ENCODE results near the gene EMSY.

EMSY gene

GRCh38 chr11:76455331-76455730, 10.5 kb downstream of the EMSY start:
- peak; percentile 68 for DNase-seq (ENCODE audit: low spot score)

GRCh38 chr11:76455931-76456330, 11.1 kb downstream of the EMSY start:
- DNase-seq (ENCODE audit: low spot score): no peak

DNA sequence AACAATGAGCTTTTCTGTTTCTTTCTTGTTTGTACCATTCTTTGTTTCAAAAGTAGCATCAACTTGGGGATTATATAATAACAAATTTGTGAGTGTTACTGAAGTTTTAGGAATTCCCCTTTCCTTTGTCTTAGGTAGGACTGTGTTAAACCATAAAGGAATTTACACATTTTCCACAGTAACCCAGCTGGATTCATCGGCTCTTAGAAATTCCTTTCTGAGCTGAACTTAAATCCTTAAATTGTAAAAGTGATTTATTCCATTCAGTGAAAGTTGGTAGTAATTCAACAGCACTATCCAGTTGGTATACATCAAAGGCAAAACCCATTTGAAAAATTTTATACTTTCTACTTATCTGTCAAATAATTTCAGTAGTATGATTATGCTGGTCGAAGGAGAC, 11.8 kb downstream of the EMSY start:
- DNase-seq (ENCODE audit: low spot score): no peak

DNA sequence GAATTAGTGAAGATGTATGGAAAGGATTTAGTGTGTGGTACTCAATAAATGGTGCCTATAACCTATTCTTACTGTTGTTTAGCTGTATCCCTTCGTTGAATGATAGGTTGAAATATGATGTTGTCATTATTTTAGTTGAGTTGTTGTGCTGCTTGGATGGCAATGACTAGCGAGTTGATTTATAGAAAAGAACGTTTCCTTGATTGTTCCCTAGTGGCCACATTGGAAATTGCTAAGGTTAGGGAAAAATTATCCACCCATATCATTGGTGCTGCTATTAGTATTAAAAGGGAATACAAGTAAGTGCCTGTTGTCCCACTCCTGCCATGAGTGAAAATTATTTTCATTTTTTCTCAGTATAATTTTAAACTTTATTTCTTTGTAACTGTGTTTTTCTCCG, 14.5 kb downstream of the EMSY start:
- DNase-seq (ENCODE audit: low spot score): peak; percentile 29

DNA sequence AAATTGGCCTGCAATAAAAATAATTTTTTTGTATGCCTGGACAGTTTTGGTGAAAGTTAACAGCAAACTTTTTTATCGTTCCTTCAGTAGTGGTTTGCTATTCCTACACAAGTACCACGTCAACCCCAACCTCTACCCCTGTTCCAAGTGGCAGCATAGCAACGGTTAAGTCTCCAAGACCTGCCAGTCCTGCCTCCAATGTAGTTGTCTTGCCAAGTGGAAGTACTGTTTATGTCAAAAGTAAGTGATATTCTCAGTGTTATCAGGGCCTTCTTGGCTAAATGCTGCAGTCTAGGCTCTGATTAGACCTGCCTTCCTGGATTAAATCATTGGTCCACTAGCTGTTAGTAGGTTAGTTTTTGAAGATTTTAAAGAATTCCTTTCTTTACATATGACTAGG, 15.0 kb downstream of the EMSY start:
- no peak for DNase-seq (ENCODE audit: low spot score)

- no peak for DNase-seq (ENCODE audit: low spot score)
These were observed 17.5 kb downstream of the EMSY start for GRCh38 chr11:76462317-76462716.

DNA sequence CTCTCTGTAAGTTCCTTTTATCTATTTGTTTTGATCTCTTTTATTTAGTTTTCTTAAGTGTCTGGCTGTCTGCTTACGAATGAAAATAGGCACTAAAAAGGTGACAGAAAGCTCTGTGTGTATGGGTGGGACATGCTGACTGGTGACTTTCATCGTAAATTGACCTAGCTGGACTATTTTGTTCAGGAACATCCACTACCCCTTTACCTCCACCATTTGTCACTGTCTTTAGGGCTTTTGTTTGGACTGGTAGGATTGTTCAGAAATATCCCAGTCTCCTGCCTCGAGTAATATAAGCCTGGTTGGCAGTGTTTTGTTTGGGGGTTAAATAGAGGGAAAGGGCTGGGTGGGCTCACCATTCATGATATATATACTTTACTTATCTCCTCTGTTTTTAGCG, 20.9 kb downstream of the EMSY start:
- DNase-seq (ENCODE audit: low spot score): no peak

DNA sequence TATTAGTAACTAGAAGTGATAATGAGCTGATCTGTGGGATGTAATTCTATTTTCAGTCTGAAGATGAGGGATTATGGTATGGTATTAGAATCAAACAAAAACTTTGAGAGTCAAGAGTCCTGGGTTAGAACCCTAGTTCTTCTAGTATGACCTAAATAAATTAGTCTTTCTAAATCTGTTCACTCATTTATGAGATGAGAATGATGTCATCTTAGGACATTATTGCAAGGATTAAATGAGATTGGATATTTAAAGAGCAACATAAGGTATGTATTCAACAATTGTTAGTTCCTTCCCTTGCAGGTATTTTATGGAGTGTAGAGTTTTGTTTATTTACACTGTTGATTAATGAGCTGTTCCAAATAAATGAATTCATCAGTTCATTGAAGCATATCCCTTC, 21.8 kb downstream of the EMSY start:
- DNase-seq (ENCODE audit: low spot score): no peak

DNA sequence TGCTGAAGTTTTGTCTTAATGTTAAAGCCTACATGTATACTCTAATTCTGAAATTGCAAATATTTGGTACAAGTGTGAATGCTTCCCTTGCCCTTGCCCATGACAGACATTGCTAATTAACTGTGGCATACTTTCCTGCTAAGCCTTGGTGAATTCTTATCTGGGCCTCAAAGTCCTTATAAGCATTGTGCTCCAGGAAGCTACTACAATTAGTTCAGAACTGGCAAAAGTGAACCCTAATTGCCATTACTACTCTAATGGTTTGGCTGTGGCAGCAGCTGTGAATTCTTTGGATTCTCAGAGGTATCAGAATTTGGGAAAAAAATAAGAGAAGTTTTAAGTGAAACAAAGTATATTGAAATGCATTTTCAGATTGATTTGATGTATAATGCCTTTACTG, 24.3 kb downstream of the EMSY start:
- no peak for DNase-seq (ENCODE audit: low spot score)

DNA sequence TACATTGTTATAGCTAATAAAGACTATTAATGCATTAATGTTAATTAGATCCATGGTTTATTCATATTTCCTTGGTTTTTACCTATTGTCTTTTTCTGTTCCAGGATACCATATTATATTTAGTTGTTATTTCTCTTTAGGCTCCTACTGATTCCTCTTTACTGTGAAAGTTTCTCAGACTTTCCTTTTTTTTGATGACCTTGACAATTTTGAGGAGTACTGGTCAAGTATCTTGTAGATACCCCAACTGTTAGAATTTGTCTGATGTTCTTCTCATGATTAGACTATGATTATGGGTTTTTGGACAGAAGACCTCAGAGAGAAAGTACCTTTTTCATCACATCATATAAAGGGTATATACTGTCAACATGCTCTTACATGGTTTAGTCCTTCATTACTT, 26.6 kb downstream of the EMSY start:
- DNase-seq (ENCODE audit: low spot score): no peak

- no peak for DNase-seq (ENCODE audit: low spot score)
These were observed 35.4 kb downstream of the EMSY start for GRCh38 chr11:76480241-76480640.

GRCh38 chr11:76491644-76492043, 46.8 kb downstream of the EMSY start:
- DNase-seq (ENCODE audit: low spot score): no peak

- no peak for DNase-seq (ENCODE audit: low spot score)
These were observed 48.2 kb downstream of the EMSY start for GRCh38 chr11:76493040-76493439.

DNA sequence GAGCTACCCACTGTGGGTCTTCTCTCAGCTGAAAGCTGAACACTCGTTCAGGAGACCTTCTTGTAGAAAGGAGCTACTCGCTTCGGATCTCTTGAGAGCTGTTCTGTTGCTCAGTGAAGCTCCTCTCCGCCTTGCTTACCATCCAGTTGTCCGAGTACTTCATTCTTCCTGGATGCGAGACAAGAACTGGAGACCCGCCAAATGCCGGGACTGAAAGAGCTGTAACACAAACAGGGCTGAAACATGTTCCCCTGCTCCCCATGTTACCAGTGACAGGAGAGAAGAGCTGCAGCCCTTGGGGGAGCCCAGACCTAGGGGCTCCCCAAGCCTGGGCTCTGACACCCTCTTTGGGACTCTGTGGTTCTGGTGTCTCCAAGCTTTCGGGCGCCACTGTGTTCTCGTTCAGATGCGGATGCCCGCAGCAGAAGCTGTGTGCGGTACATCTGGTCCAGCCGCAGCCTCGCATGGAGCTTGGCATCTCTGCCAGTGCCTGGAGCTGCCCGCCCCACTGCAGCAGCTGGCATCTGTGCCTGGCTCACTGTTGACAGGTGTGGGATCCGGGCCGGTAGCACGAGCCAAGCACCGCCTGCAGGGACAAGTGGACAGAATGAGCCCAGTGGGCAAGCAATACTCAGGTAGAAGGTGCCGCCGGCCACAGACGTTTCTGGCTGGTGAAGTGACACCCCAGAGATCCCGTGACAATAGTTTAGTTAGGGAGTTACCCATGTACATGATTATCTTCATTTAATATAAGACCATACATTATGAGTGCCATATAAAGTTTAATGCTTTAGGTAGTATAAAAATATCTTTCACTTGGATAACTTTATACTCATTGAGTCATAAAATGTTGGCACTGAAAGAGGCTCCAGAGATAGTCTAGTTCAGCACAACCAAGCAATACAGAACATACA, 49.1 kb downstream of the EMSY start:
- no peak for DNase-seq (ENCODE audit: low spot score)

GRCh38 chr11:76495019-76495418, 50.2 kb downstream of the EMSY start:
- no peak for DNase-seq (ENCODE audit: low spot score)

DNA sequence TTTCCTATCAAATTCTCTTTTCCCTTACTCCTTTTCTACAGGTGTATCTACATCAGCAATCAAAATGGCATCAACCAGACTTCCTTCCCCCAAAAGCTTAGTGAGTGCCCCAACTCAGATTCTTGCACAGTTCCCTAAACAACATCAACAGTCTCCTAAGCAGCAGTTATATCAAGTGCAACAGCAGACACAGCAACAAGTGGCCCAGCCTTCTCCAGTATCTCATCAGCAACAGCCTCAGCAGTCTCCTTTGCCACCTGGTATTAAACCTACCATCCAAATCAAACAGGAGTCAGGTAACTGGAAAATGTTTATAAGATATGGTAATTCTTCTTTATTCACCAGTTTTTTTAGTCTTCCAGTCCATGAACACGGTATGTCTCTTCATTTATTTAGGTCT, 51.4 kb downstream of the EMSY start:
- no peak for DNase-seq (ENCODE audit: low spot score)

GRCh38 chr11:76501526-76502202, 56.8 kb downstream of the EMSY start:
- DNase-seq (ENCODE audit: low spot score): no peak

DNA sequence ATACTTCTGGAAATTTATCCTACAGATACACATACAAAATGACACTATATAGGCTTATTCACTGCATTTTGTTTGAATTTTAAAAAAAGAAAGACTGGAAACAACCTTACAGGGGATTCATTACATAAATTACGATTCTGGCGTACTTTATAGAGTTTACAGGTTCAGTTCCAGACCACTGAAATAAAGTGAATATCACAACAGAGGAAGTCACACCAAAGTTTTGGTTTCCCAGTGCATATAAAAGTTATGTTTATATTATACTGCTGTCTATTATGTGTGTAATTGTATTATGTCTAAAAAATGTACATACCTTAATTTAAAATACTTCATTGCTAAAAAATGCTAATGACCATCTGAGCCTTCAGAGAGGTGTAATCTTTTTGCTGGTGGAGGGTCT, 62.0 kb downstream of the EMSY start:
- no peak for DNase-seq (ENCODE audit: low spot score)

DNA sequence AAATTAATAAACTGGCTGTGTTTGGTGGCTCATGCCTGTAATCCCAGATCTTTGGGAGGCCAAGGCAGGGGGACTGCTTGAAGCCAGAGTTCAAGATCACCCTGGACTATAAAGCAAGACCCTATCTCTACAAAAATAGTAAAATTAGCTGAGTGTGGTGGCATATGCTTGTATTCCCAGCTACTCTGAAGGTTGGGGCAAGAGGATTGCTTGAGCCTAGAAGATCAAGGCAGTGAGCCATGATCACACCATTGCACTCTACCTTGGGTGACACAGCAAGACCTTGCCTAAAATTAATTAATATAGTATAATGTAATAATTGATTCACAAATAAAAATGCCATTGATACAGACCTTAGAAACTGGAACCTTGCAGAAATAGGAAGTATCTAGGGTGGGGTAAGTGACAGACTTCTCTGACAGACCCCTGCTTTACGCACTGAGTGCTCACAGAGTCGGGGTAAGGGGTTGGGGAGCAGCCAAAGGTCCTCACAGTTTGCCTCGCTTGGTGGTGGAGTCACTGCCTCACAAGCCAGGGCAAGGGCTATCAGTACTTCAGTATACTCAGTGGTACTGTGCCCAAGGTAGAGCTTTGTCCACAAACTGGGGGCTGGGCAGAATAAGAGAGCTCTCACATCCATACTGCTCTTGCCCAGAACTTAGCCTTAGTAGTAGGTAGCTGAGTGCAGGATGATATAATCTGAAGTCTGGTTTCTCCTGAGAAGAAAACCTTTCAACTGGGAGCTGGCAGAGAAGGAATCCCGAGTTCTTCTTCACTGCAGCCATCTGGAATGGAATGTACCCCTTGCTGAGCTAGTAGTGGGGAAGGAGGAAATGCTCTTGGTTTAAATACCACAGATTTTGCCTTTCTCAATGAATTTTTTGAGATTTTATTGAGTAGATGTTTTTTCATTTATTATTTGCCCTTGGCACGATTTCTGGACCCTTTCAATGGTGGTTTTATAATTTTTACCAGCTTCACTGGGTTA, 65.5 kb downstream of the EMSY start:
- peak; percentile 52 for DNase-seq (ENCODE audit: low spot score)

- DNase-seq (ENCODE audit: low spot score): no peak
These were observed 68.2 kb downstream of the EMSY start for GRCh38 chr11:76512851-76513653.

- DNase-seq (ENCODE audit: low spot score): no peak
These were observed 68.8 kb downstream of the EMSY start for GRCh38 chr11:76513654-76514034.

DNA sequence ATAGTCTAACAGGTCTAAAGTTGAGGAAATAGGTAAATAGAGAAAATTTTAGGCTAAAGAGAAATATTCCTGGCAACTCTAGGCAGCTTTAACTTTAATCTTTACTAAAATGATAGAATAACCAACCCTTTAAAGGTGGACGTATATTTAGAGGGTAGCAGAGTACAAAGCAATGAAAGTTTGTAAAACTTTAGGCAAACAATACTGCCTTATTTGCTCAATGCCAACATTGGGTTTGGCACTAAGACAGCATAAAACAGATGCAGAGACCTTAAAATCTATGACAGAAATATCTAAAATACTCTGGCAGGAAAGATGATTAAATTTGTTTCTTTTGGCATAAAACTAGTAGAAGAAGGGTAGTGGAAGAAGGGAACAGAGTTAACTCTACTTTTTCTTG, 70.7 kb downstream of the EMSY start:
- DNase-seq (ENCODE audit: low spot score): no peak

All from iPS-NIHi11 (cell line).